ENCODE results near the gene CSRNP3.

CSRNP3 gene

GRCh38 chr2:165561516-165561915 lies 92.0 kb downstream of the CSRNP3 start:
- Histone ChIP-seq H3K4me1 (ENCODE audit: control extremely low read depth in 1 of 4, control insufficient read depth in 4 of 4, insufficient read depth in 4 of 4, low read length in 3 of 4) (no peaks in the 10 kb centered on the region), H3K9me3 (ENCODE audit: control extremely low read depth in 1 of 5, control insufficient read depth in 4 of 5, insufficient read depth in 2 of 5, low read depth in 1 of 5, low read length in 4 of 5) (no peaks in the 10 kb centered on the region), H3K4me3 (ENCODE audit: control insufficient read depth in 1 of 7, extremely low read depth in 1 of 7, insufficient read depth in 4 of 7, low read depth in 2 of 7, low read length in 6 of 7) (no peak overlapping the region), H3K27me3 (replicated peaks in 2 of 5; ENCODE audit: control insufficient read depth in 4 of 5, insufficient read depth in 5 of 5, low read length in 4 of 5) (no peaks in the 10 kb centered on the region), H3K27ac (ENCODE audit: insufficient read depth in 1 of 2, low read depth in 1 of 2, low read length in 2 of 2, poor library complexity in 1 of 2, severe bottlenecking in 2 of 2) (no peak overlapping the region), H3K36me3 (ENCODE audit: control insufficient read depth in 4 of 4, insufficient read depth in 4 of 4, low read length in 3 of 4) (no peaks in the 10 kb centered on the region)
- POLR2A ChIA-PET: no interaction called here
- no peak for DNase-seq
- WGBS (ENCODE audit: insufficient coverage): no CpG with 5 or more reads among the region's 1 CpG
- CTCF ChIA-PET: interaction anchor here (0.9 to 4.8 kb wide), 2 partner anchors 12 to 159 kb away, joined by 3 to 17 read pairs; no protein-coding TSS in a partner anchor

GRCh38 chr2:165562233-165562632 lies 92.7 kb downstream of the CSRNP3 start:
- CTCF ChIA-PET: interaction anchor here (0.7 to 4.8 kb wide), 3 partner anchors 12 to 159 kb away, joined by 3 to 17 read pairs (median 3); no protein-coding TSS in a partner anchor
- no peak overlapping the region for H3K27ac ChIP-seq (ENCODE audit: insufficient read depth in 1 of 2, low read depth in 1 of 2, low read length in 2 of 2, poor library complexity in 1 of 2, severe bottlenecking in 2 of 2)

GRCh38 chr2:165563468-165564225 lies 94.1 kb downstream of the CSRNP3 start:
- WGBS (ENCODE audit: insufficient coverage): 83% methylated on average over 4 of the region's 6 CpGs

More at GRCh38 chr2:165562233-165562632, 92.7 kb downstream of the CSRNP3 start:
- POLR2A ChIA-PET: no interaction called here
- Histone ChIP-seq H3K27me3 (replicated peaks in 2 of 5; ENCODE audit: control insufficient read depth in 4 of 5, insufficient read depth in 5 of 5, low read length in 4 of 5) (no peaks in the 10 kb centered on the region), H3K4me3 (ENCODE audit: control insufficient read depth in 1 of 7, extremely low read depth in 1 of 7, insufficient read depth in 4 of 7, low read depth in 2 of 7, low read length in 6 of 7) (no peak overlapping the region), H3K4me1 (ENCODE audit: control extremely low read depth in 1 of 4, control insufficient read depth in 4 of 4, insufficient read depth in 4 of 4, low read length in 3 of 4) (no peaks in the 10 kb centered on the region), H3K36me3 (ENCODE audit: control insufficient read depth in 4 of 4, insufficient read depth in 4 of 4, low read length in 3 of 4) (no peaks in the 10 kb centered on the region), H3K9me3 (ENCODE audit: control extremely low read depth in 1 of 5, control insufficient read depth in 4 of 5, insufficient read depth in 2 of 5, low read depth in 1 of 5, low read length in 4 of 5) (no peaks in the 10 kb centered on the region)
- no peak for DNase-seq

GRCh38 chr2:165566008-165566407 lies 96.5 kb downstream of the CSRNP3 start:
- no peaks in the 10 kb centered on the region for H3K27me3 ChIP-seq (replicated peaks in 2 of 5; ENCODE audit: control insufficient read depth in 4 of 5, insufficient read depth in 5 of 5, low read length in 4 of 5)
- no peak overlapping the region for H3K27ac ChIP-seq (ENCODE audit: insufficient read depth in 1 of 2, low read depth in 1 of 2, low read length in 2 of 2, poor library complexity in 1 of 2, severe bottlenecking in 2 of 2)
- POLR2A ChIA-PET: no interaction called here
- H3K4me1 ChIP-seq (ENCODE audit: control extremely low read depth in 1 of 4, control insufficient read depth in 4 of 4, insufficient read depth in 4 of 4, low read length in 3 of 4): no peaks in the 10 kb centered on the region
- 87% methylated on average over 3 of the region's 4 CpGs for WGBS (ENCODE audit: insufficient coverage)
- H3K4me3 ChIP-seq (ENCODE audit: control insufficient read depth in 1 of 7, extremely low read depth in 1 of 7, insufficient read depth in 4 of 7, low read depth in 2 of 7, low read length in 6 of 7): no peak overlapping the region
- no peak for DNase-seq
- CTCF ChIA-PET: interaction anchor here (4.8 kb wide), 1 partner anchor 163 kb away, joined by 17 read pairs; no protein-coding TSS in a partner anchor
- H3K36me3 ChIP-seq (ENCODE audit: control insufficient read depth in 4 of 4, insufficient read depth in 4 of 4, low read length in 3 of 4): no peaks in the 10 kb centered on the region
- no peaks in the 10 kb centered on the region for H3K9me3 ChIP-seq (ENCODE audit: control extremely low read depth in 1 of 5, control insufficient read depth in 4 of 5, insufficient read depth in 2 of 5, low read depth in 1 of 5, low read length in 4 of 5)

More at GRCh38 chr2:165563468-165564225, 94.1 kb downstream of the CSRNP3 start:
- H3K4me3 ChIP-seq (ENCODE audit: control insufficient read depth in 1 of 7, extremely low read depth in 1 of 7, insufficient read depth in 4 of 7, low read depth in 2 of 7, low read length in 6 of 7): no peak overlapping the region
- H3K9me3 ChIP-seq (ENCODE audit: control extremely low read depth in 1 of 5, control insufficient read depth in 4 of 5, insufficient read depth in 2 of 5, low read depth in 1 of 5, low read length in 4 of 5): no peaks in the 10 kb centered on the region
- H3K27ac ChIP-seq (ENCODE audit: insufficient read depth in 1 of 2, low read depth in 1 of 2, low read length in 2 of 2, poor library complexity in 1 of 2, severe bottlenecking in 2 of 2): no peak overlapping the region
- H3K4me1 ChIP-seq (ENCODE audit: control extremely low read depth in 1 of 4, control insufficient read depth in 4 of 4, insufficient read depth in 4 of 4, low read length in 3 of 4): no peaks in the 10 kb centered on the region
- ChIA-PET POLR2A (no interaction called here), CTCF (interaction anchor here (1.0 to 4.8 kb wide), 7 partner anchors 8 to 163 kb away, joined by 3 to 17 read pairs (median 3); no protein-coding TSS in a partner anchor)
- no peaks in the 10 kb centered on the region for H3K36me3 ChIP-seq (ENCODE audit: control insufficient read depth in 4 of 4, insufficient read depth in 4 of 4, low read length in 3 of 4)
- H3K27me3 ChIP-seq (replicated peaks in 2 of 5; ENCODE audit: control insufficient read depth in 4 of 5, insufficient read depth in 5 of 5, low read length in 4 of 5): no peaks in the 10 kb centered on the region
- DNase-seq: peak; percentile 13 to 52 (median 49)

GRCh38 chr2:165567273-165567672 lies 97.8 kb downstream of the CSRNP3 start:
- Histone ChIP-seq H3K27me3 (replicated peaks in 2 of 5; ENCODE audit: control insufficient read depth in 4 of 5, insufficient read depth in 5 of 5, low read length in 4 of 5) (no peaks in the 10 kb centered on the region), H3K27ac (ENCODE audit: insufficient read depth in 1 of 2, low read depth in 1 of 2, low read length in 2 of 2, poor library complexity in 1 of 2, severe bottlenecking in 2 of 2) (no peak overlapping the region), H3K36me3 (ENCODE audit: control insufficient read depth in 4 of 4, insufficient read depth in 4 of 4, low read length in 3 of 4) (no peaks in the 10 kb centered on the region), H3K4me3 (ENCODE audit: control insufficient read depth in 1 of 7, extremely low read depth in 1 of 7, insufficient read depth in 4 of 7, low read depth in 2 of 7, low read length in 6 of 7) (no peak overlapping the region), H3K4me1 (ENCODE audit: control extremely low read depth in 1 of 4, control insufficient read depth in 4 of 4, insufficient read depth in 4 of 4, low read length in 3 of 4) (no peaks in the 10 kb centered on the region), H3K9me3 (ENCODE audit: control extremely low read depth in 1 of 5, control insufficient read depth in 4 of 5, insufficient read depth in 2 of 5, low read depth in 1 of 5, low read length in 4 of 5) (no peaks in the 10 kb centered on the region)
- ChIA-PET POLR2A (no interaction called here), CTCF (no interaction called here)
- DNase-seq: no peak
- WGBS (ENCODE audit: insufficient coverage): no CpG with 5 or more reads among the region's 2 CpGs

- Histone ChIP-seq H3K27ac (ENCODE audit: insufficient read depth in 1 of 2, low read depth in 1 of 2, low read length in 2 of 2, poor library complexity in 1 of 2, severe bottlenecking in 2 of 2) (no peak overlapping the region), H3K36me3 (ENCODE audit: control insufficient read depth in 4 of 4, insufficient read depth in 4 of 4, low read length in 3 of 4) (no peaks in the 10 kb centered on the region), H3K4me1 (ENCODE audit: control extremely low read depth in 1 of 4, control insufficient read depth in 4 of 4, insufficient read depth in 4 of 4, low read length in 3 of 4) (no peaks in the 10 kb centered on the region), H3K9me3 (ENCODE audit: control extremely low read depth in 1 of 5, control insufficient read depth in 4 of 5, insufficient read depth in 2 of 5, low read depth in 1 of 5, low read length in 4 of 5) (no peaks in the 10 kb centered on the region), H3K4me3 (ENCODE audit: control insufficient read depth in 1 of 7, extremely low read depth in 1 of 7, insufficient read depth in 4 of 7, low read depth in 2 of 7, low read length in 6 of 7) (no peak overlapping the region), H3K27me3 (replicated peaks in 2 of 5; ENCODE audit: control insufficient read depth in 4 of 5, insufficient read depth in 5 of 5, low read length in 4 of 5) (no peaks in the 10 kb centered on the region)
- ChIA-PET POLR2A (no interaction called here), CTCF (interaction anchor here (1.7 kb wide), 1 partner anchor 305 kb away, joined by 3 read pairs; no protein-coding TSS in a partner anchor)
- no peak for DNase-seq
Observed at GRCh38 chr2:165568361-165568760, 98.9 kb downstream of the CSRNP3 start.

GRCh38 chr2:165571477-165571876 lies 102.0 kb downstream of the CSRNP3 start:
- H3K4me3 ChIP-seq (ENCODE audit: control insufficient read depth in 1 of 7, extremely low read depth in 1 of 7, insufficient read depth in 4 of 7, low read depth in 2 of 7, low read length in 6 of 7): no peak overlapping the region
- POLR2A ChIA-PET: no interaction called here
- no peaks in the 10 kb centered on the region for H3K36me3 ChIP-seq (ENCODE audit: control insufficient read depth in 4 of 4, insufficient read depth in 4 of 4, low read length in 3 of 4)
- no peaks in the 10 kb centered on the region for H3K27me3 ChIP-seq (replicated peaks in 2 of 5; ENCODE audit: control insufficient read depth in 4 of 5, insufficient read depth in 5 of 5, low read length in 4 of 5)
- CTCF ChIA-PET: interaction anchor here (0.6 kb wide), 1 partner anchor 182 kb away, joined by 3 read pairs; no protein-coding TSS in a partner anchor
- no peaks in the 10 kb centered on the region for H3K9me3 ChIP-seq (ENCODE audit: control extremely low read depth in 1 of 5, control insufficient read depth in 4 of 5, insufficient read depth in 2 of 5, low read depth in 1 of 5, low read length in 4 of 5)
- WGBS (ENCODE audit: insufficient coverage): no CpG with 5 or more reads among the region's 1 CpG
- H3K27ac ChIP-seq (ENCODE audit: insufficient read depth in 1 of 2, low read depth in 1 of 2, low read length in 2 of 2, poor library complexity in 1 of 2, severe bottlenecking in 2 of 2): no peak overlapping the region
- DNase-seq: no peak
- peaks cover 0 to 4% (median 0%) of the 10 kb centered on the region in 4 experiments for H3K4me1 ChIP-seq (ENCODE audit: control extremely low read depth in 1 of 4, control insufficient read depth in 4 of 4, insufficient read depth in 4 of 4, low read length in 3 of 4)

Data from common myeloid progenitor, CD34-positive (primary cell).